ENCODE results near the gene ZC3HAV1L. TPM values are rescaled to one million over a fixed set of nuclear protein-coding genes. Genes with fewer than 3 reads are reported as not detected.
"Not testable (repeated sequence)": the region's sequence is repeated elsewhere in the genome, so short reads cannot be mapped to it uniquely, and the experiment has no call there.

ZC3HAV1L gene
- total RNA-seq, 1 donor from 2014 or later = 13.6 TPM

DNA sequence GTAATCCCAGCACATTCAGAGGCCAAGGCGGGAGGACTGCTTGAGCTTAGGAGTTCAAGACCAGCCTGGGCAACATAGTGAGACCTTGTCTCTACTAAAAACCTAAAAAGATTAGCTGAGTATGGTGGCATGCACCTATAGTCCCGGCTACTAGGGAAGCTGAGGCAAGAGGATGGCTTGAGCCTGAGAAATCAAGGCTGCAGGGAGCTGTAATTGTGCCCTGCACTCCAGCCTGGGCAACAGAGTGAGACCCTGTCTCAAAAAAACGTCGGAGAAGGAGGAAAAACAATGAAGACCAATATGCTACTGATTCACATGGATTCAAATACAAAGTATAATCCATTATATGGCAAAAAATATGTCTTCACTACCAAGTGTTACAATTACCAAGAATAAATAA, 13.6 kb downstream of the ZC3HAV1L start:
- DNase-seq (ENCODE audit: low read depth, low spot score) = no peak

GRCh38 chr7:139018910-139019309, 16.9 kb downstream of the ZC3HAV1L start:
- DNase-seq (ENCODE audit: low read depth, low spot score) = no peak

GRCh38 chr7:139016931-139017511, 18.8 kb downstream of the ZC3HAV1L start:
- DNase-seq (ENCODE audit: low read depth, low spot score) = peak; percentile 27

DNA sequence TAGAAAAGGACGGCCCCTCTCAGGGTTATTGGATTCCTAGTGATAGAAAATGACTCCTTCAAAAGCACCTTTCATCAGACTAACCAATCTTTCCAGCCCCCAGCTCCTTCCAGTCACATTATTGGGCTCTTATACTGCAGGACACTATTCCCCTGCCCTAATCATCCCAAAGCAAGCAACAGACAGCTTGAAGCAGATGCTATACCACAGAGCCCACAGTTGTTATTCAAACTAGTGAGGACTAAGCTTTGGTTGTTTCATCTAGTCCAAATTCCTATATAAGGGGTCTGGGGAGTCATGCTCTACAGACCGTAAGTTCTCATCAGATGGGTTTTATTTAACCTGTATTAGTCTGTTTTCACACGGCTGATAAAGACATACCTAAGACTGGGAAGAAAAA, 24.5 kb downstream of the ZC3HAV1L start:
- DNase-seq (ENCODE audit: low read depth, low spot score) = no peak

- no peak for DNase-seq (ENCODE audit: low read depth, low spot score)
Observed at GRCh38 chr7:139004321-139005090, 31.3 kb downstream of the ZC3HAV1L start.

- no peak for DNase-seq (ENCODE audit: low read depth, low spot score)
Observed at GRCh38 chr7:138999414-138999813, 36.4 kb downstream of the ZC3HAV1L start.

DNA sequence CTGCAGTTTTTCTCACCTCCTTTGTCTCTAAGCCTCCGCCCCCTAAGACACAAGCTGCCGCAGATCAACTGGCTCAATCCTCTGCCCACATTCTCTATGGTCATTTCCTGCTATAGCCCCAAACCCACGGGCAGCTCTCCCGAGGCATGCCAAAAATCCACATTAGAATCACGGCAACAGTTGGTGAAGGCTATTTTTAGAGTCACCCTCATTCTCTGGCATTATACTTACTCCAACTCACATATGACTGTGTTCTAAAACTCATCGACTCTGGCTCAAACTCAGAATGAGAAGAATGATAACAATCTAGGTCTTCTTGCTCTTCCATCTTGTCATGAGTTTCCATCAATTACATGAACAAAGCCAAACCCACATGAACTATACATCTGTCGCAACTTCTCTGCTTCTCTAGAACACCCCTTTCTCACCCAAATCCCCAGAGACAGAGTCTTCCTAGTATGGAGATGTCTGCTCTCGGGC, 43.8 kb downstream of the ZC3HAV1L start:
- DNase-seq (ENCODE audit: low read depth, low spot score) = no peak

DNA sequence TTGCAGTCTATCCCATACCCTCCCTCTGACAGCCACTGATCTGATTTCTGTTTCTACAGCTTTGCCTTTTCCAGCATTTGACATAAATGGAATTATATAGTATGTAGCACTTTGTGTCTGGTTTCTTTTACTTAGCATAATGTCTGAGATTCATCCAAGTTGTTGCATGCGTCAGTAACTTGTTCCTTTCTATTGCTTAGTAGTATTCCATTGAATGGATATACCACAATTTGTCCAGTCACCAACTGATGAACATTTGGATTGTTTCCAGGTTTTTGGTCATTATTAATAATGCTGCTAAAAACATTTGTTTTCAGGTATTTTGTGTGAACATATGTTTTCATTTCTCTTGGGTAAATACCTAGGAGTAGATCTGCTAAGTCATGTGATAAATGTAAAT, 48.2 kb downstream of the ZC3HAV1L start:
- DNase-seq (ENCODE audit: low read depth, low spot score) = no peak

GRCh38 chr7:138982204-138982623, 53.6 kb downstream of the ZC3HAV1L start:
- no peak for DNase-seq (ENCODE audit: low read depth, low spot score)

- DNase-seq (ENCODE audit: low read depth, low spot score) = peak; percentile 15
Observed at GRCh38 chr7:138981332-138982203, 54.3 kb downstream of the ZC3HAV1L start, which contains the start of gene KIAA1549. KIAA1549 (minus strand) TSS chr7:138981389; CDS start chr7:138981269, 120 bp downstream.

DNA sequence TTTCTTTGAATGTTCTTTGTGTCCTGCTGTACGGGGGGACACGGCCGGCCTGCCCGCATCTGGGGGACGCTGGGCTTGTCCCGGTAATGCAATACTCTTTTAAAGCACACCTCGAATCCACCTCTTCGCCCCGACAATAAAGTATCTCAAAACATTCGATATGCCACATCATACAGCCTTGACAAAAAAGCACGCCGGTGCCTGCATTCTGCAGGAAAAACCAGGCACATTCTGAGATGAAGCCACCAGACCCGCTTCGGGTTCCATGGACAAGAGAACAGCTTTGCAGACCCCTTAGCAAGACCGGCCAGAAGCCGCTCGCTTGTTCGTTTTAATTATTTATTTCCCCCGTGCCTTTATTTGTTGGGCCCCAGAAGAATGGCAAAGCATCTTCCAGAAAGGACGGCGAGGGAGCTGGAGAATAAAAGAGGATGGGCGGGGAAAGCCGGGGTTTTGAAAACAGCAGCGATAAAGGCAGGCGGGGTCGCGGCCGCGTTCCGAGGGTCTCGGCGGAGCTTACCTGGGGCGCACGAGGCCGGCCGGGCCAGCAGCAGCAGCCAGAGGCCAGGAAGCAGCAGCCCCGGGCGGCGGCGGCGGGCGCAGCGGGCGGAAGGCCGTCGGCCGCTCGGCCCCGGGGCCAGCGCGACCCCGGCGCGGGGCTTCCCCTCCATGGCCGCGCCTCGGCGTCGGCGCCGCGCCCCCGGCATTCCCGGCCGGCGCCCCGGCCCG, 55.1 kb downstream of the ZC3HAV1L start:
- DNase-seq (ENCODE audit: low read depth, low spot score) = no peak

GRCh38 chr7:138979988-138980562, 55.8 kb downstream of the ZC3HAV1L start:
- no peak for DNase-seq (ENCODE audit: low read depth, low spot score)

DNA sequence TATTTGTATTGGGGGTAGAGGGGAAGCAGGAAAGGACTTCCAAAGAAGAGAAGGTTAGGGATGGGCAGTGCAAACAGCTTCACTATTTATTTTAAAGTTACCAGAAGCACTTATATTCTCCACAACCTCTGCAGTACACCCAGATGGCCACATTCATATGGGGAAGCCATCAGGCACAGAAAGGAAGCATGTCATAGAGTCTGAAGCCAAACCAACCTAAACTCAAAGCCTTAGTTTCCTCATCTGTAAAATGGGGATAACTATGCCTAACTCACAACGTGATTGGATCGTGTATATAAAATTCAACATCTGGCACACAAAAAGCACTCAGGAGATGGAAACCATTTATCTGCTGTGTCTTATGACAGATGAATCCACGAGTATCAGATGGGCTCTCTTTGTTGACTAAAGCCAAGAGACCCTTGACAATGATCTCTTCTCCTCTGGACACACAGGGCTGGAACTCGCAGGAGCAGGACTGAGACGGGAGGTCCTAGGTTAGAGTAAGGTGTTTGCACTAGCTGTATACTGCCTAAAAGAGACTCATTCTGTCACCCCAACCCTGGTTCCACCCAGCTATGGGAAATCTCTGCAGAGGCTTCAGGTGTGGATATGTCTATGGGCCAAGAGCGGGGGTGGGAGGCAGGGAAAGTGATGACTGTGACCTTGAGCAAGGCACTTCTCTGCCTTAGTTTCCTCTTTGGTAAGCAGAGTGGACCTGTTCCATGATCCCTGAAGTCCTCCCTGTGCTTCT, 56.4 kb downstream of the ZC3HAV1L start:
- DNase-seq (ENCODE audit: low read depth, low spot score) = no peak

DNA sequence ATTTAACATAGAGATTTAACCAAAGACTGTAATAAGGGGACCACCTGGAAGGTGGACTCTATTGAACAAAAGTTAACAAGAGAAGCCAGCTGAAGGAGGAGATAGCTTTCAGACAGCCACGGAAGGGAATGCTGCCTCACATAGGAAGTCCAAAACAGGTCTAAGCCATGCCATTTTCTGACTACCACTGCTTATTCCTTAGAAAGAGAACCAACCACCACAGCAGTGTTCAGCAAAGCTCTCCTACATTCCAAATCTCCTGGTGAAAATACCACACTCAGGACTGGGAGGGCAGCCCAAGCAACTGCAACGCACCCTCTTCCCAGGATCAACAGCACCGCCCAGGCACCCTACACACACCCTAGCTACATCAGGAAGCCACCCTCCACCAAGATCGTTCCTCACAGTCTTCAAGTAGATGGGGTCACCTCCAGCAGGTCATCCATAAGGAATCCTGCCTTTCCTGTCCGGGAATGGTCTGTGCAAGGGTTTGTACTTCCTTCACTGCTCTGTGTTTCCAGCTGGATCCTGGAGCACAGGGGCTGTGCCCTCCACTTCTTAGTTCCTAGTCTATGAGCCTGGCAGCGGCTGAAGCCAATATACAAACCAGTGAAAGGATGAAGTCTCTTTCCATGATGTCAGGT, 57.2 kb downstream of the ZC3HAV1L start:
- no peak for DNase-seq (ENCODE audit: low read depth, low spot score)

DNA sequence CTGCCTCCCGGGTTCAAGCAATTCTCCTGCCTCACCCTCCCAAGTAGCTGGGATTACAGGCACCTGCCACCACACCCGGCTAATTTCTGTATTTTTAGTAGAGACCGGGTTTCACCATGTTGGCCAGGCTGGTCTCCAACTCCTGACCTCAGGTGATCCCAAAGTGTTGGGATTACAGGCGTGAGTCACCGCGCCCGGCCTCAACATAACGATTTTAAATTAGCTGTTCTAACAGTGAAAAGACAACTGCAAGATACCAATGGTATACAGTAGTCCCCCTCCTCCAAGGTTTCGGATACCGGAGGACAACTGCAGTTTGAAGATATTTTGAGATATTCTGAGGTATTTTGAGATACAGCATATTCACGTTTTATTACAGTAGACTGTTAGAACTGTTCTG, 59.7 kb downstream of the ZC3HAV1L start:
- not testable (repeated sequence) for DNase-seq (ENCODE audit: low read depth, low spot score)
